Measurements from ENCODE around the gene CNPY3. TPM values are rescaled to one million over a fixed set of nuclear protein-coding genes. Genes with fewer than 3 reads are reported as not detected.
"Not testable (repeated sequence)": the region's sequence is repeated elsewhere in the genome, so short reads cannot be mapped to it uniquely, and the experiment has no call there.

Gene CNPY3
- total and polyA plus RNA-seq, 4 experiments from 2014 or later, result 83.4 to 95.8 (median 89.7) TPM

DNA sequence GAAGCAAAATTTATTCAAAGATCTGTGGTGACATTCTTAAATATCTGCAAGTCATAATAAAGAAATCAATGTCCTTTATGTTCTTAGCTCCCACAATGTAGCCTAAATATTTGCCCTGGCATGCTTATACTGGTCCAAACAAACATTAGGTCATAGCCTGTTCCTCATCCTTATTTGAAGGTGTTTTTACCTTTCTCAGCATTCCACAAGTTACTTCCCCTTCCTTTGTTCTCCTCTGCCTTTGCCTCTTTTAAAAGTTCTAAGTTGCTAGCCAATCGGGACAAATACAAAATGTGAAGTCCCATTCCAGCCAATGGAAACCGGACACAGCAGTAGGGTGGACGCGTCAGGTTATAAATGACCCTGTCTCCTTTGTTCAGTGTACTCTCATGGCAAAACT is 25.1 kb downstream of the CNPY3 start:
- H3K27ac Mint-ChIP-seq; CTCF ChIA-PET (ENCODE audit: partially characterized antibody); H3K27ac ChIP-seq (ENCODE audit: low read depth, low read length); intact Hi-C loops (cut with micrococcal nuclease); H3K4me1 Mint-ChIP-seq; H3K9me3 ChIP-seq (ENCODE audit: control insufficient read depth in 1 of 2, low read length in 2 of 2); H3K4me1 ChIP-seq (ENCODE audit: insufficient read depth, low read length); H3K27me3 Mint-ChIP-seq; DNase-seq; H3K9me3 Mint-ChIP-seq; H3K4me3 ChIP-seq (ENCODE audit: low read length in 2 of 2); H3K36me3 ChIP-seq (ENCODE audit: insufficient read depth, low read length); H3K36me3 Mint-ChIP-seq; H3K4me3 Mint-ChIP-seq; H3K27me3 ChIP-seq (ENCODE audit: insufficient read depth, low read length): not testable (repeated sequence)
- POLR2A ChIA-PET (ENCODE audit: partially characterized antibody), result interaction anchor here (0.8 kb wide), 1 partner anchor 25 kb away, joined by 3 read pairs; no protein-coding TSS in a partner anchor

DNA sequence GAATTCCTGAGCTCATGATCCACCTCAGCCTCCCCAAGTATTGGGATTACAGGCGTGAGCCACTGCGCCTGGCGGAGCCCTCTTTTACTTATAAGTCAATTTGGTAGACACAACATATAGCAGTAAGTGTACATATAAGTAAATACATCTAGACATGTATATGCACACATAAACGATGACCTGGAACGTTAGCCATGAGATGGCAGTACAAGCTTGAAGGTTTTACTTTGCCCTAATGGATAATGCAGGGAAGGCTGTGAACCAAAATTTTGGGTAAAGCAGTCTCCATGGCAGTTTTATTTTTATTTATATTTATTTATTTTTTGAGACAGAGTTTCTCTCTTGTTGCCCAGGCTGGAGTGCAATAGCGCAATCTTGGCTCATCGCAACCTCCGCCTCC is 28.8 kb downstream of the CNPY3 start:
- no peak overlapping the region for H3K4me3 Mint-ChIP-seq
- H3K4me1 Mint-ChIP-seq, result peaks cover 7 to 25% (median 11%) of the 10 kb centered on the region in 4 donors
- H3K27me3 ChIP-seq (ENCODE audit: insufficient read depth, low read length), result no peaks in the 10 kb centered on the region
- H3K4me1 ChIP-seq (ENCODE audit: insufficient read depth, low read length), result peaks cover 11% of the 10 kb centered on the region
- no peak overlapping the region for H3K27ac ChIP-seq (ENCODE audit: low read depth, low read length)
- DNase-seq, result no peak
- H3K27ac Mint-ChIP-seq, result no peak overlapping the region
- POLR2A ChIA-PET (ENCODE audit: partially characterized antibody), result no interaction called here
- CTCF ChIA-PET (ENCODE audit: partially characterized antibody), result no interaction called here
- no peaks in the 10 kb centered on the region for H3K27me3 Mint-ChIP-seq
- H3K9me3 Mint-ChIP-seq, result no peaks in the 10 kb centered on the region
- no peaks in the 10 kb centered on the region for H3K36me3 ChIP-seq (ENCODE audit: insufficient read depth, low read length)
- no peak overlapping the region for H3K4me3 ChIP-seq (ENCODE audit: low read length in 2 of 2)
- H3K36me3 Mint-ChIP-seq, result peaks cover 4 to 10% of the 10 kb centered on the region in 2 donors
- intact Hi-C loops (cut with micrococcal nuclease), result no loop called here
- H3K9me3 ChIP-seq (ENCODE audit: control insufficient read depth in 1 of 2, low read length in 2 of 2), result no peaks in the 10 kb centered on the region

DNA sequence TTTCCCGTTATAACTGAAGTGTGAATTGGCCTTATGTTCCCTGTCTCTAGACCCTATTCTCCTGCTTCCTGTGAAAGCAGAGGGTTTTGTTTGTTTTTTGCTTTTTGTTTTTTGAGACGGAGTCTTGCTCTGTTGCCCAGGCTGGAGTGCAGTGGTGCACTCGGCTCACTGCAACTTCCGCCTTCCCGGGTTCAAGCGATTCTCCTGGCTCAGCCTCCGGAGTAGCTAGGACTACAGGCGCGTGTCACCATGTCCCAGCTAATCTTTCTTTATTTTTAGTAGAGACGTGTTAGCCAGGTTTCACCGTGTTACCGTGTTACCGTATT is 30.6 kb downstream of the CNPY3 start:
- no peaks in the 10 kb centered on the region for H3K9me3 Mint-ChIP-seq
- Histone ChIP-seq H3K9me3 (ENCODE audit: control insufficient read depth in 1 of 2, low read length in 2 of 2) (no peaks in the 10 kb centered on the region), H3K27me3 (ENCODE audit: insufficient read depth, low read length) (no peaks in the 10 kb centered on the region), H3K27ac (ENCODE audit: low read depth, low read length) (no peak overlapping the region), H3K36me3 (ENCODE audit: insufficient read depth, low read length) (peaks cover 7% of the 10 kb centered on the region), H3K4me3 (ENCODE audit: low read length in 2 of 2) (no peak overlapping the region), H3K4me1 (ENCODE audit: insufficient read depth, low read length) (peaks cover 11% of the 10 kb centered on the region)
- peaks cover 7 to 25% (median 11%) of the 10 kb centered on the region in 4 donors for H3K4me1 Mint-ChIP-seq
- intact Hi-C loops (cut with micrococcal nuclease), result loop anchor here (1.0 to 5.0 kb wide), 2 partner anchors 24 to 33 kb away; partner anchors contain the start of genes CNPY3 and PPP2R5D
- ChIA-PET CTCF (ENCODE audit: partially characterized antibody) (no interaction called here), POLR2A (ENCODE audit: partially characterized antibody) (interaction anchor here (0.9 to 2.3 kb wide), 6 partner anchors 11 to 99 kb away, joined by 3 to 10 read pairs (median 4); partner anchors contain the start of genes KLC4, MRPL2 and PEX6)
- H3K27me3 Mint-ChIP-seq, result no peaks in the 10 kb centered on the region
- peaks cover 9 to 19% of the 10 kb centered on the region in 2 donors for H3K36me3 Mint-ChIP-seq
- no peak for DNase-seq
- peak overlapping the region; percentile 25 to 84 (median 74) for H3K4me3 Mint-ChIP-seq
- H3K27ac Mint-ChIP-seq, result peak overlapping the region in 1 of 7 donors; percentile 57

DNA sequence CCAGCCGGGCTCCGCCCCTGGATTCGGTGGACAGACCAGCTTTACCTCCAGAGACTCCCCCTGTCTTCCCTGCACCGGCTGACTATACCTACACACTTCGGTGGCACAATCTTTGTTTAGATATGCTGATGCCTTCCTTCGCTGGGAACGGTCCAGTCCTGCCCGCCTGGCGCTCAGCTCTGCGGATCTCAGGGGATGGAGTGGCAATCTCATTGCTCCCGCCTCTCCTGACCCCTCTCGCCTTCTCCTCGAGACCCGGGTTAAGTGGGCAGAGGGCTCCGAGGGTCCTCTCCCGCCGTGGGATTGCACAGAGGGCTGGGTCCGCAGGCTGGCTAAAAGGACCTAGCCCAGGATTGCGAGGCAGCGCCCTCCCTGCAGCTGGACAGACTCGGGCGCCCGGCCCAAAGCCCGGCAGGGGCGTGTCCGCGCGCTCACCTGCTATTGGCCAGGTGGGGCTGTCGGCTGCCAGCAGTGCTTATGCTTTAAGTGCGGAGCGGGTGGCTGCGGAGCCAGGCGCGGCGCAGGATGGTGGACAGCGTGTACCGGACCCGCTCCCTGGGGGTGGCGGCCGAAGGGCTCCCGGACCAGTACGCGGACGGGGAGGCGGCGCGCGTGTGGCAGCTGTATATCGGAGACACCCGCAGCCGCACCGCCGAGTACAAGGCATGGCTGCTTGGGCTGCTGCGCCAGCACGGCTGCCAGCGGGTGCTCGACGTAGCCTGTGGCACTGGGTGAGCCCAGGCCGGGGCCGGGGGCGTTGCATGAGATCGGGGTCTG is 31.2 kb downstream of the CNPY3 start, which contains the start of gene GNMT:
Gene GNMT (plus strand): TSS at position 512 of the 777 bp plus-strand sequence. CDS start 14 bp downstream, at position 526.
- CTCF ChIA-PET (ENCODE audit: partially characterized antibody), result interaction anchor here (1.2 to 1.4 kb wide), 2 partner anchors 99 to 299 kb away, joined by 3 read pairs; partner anchors contain the start of genes KLC4 and MRPL2

DNA sequence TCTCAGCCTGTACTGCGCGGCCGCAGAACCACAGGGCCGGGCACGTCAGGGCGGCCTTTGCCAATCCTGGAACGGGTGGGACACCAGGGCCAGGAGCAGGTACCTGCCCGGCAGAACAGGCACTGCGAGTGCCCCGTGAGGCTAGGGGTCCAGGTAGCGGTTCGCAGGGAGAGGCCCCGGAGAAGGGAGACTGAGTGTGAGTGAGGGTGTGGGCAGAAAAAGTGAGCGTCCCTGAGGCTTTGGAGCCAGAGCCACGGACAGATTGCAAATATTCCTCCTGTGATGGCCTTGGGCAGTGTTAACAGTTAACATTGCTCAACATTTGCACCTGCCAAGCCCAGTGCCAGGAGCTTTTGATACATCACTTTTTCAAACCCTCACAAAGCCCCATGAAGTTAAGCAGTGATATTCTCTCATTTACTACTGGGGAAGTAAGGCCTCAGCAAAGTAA is 31.8 kb downstream of the CNPY3 start:
- H3K4me1 ChIP-seq (ENCODE audit: insufficient read depth, low read length), result peaks cover 11% of the 10 kb centered on the region
- no peaks in the 10 kb centered on the region for H3K9me3 ChIP-seq (ENCODE audit: control insufficient read depth in 1 of 2, low read length in 2 of 2)
- H3K27me3 ChIP-seq (ENCODE audit: insufficient read depth, low read length), result no peaks in the 10 kb centered on the region
- DNase-seq, result no peak
- H3K27ac ChIP-seq (ENCODE audit: low read depth, low read length), result no peak overlapping the region
- H3K36me3 ChIP-seq (ENCODE audit: insufficient read depth, low read length), result peaks cover 7% of the 10 kb centered on the region
- CTCF ChIA-PET (ENCODE audit: partially characterized antibody), result interaction anchor here (1.2 to 1.4 kb wide), 2 partner anchors 98 to 299 kb away, joined by 3 read pairs; partner anchors contain the start of genes KLC4 and MRPL2
- intact Hi-C loops (cut with micrococcal nuclease), result loop anchor here (5.0 kb wide), 1 partner anchor 34 kb away; the partner anchor contains the start of gene CNPY3
- peaks cover 21 to 23% of the 10 kb centered on the region in 2 donors for H3K36me3 Mint-ChIP-seq
- no peaks in the 10 kb centered on the region for H3K9me3 Mint-ChIP-seq
- peak overlapping the region in 1 of 2 donors; percentile 40 for H3K4me3 ChIP-seq (ENCODE audit: low read length in 2 of 2)
- H3K27ac Mint-ChIP-seq, result no peak overlapping the region
- peaks cover 7 to 25% (median 11%) of the 10 kb centered on the region in 4 donors for H3K4me1 Mint-ChIP-seq
- POLR2A ChIA-PET (ENCODE audit: partially characterized antibody), result interaction anchor here (0.6 to 2.3 kb wide), 5 partner anchors 18 to 98 kb away, joined by 3 to 10 read pairs (median 3); partner anchors contain the start of genes CNPY3, KLC4, MRPL2 and PEX6
- peak overlapping the region; percentile 25 to 84 (median 74) for H3K4me3 Mint-ChIP-seq
- H3K27me3 Mint-ChIP-seq, result no peaks in the 10 kb centered on the region

More for the DNA sequence above, 31.2 kb downstream of the CNPY3 start, which contains the start of gene GNMT:
- Histone ChIP-seq H3K36me3 (ENCODE audit: insufficient read depth, low read length) (peaks cover 7% of the 10 kb centered on the region), H3K9me3 (ENCODE audit: control insufficient read depth in 1 of 2, low read length in 2 of 2) (no peaks in the 10 kb centered on the region), H3K4me1 (ENCODE audit: insufficient read depth, low read length) (peaks cover 11% of the 10 kb centered on the region), H3K27ac (ENCODE audit: low read depth, low read length) (no peak within 1 kb of the TSS), H3K4me3 (ENCODE audit: low read length in 2 of 2) (peak within 1 kb of the TSS in 1 of 2 donors; percentile 40), H3K27me3 (ENCODE audit: insufficient read depth, low read length) (no peaks in the 10 kb centered on the region)
- Mint-ChIP-seq H3K36me3 (peaks cover 14 to 20% of the 10 kb centered on the region in 2 donors), H3K4me1 (peaks cover 7 to 25% (median 11%) of the 10 kb centered on the region in 4 donors), H3K27me3 (no peaks in the 10 kb centered on the region), H3K9me3 (no peaks in the 10 kb centered on the region), H3K27ac (peak within 1 kb of the TSS in 3 of 7 donors; percentile 41 to 63 (median 57)), H3K4me3 (peak within 1 kb of the TSS; percentile 25 to 84 (median 74))
- POLR2A ChIA-PET (ENCODE audit: partially characterized antibody), result interaction anchor here (0.9 to 2.3 kb wide), 6 partner anchors 11 to 99 kb away, joined by 3 to 10 read pairs (median 4); partner anchors contain the start of genes KLC4, MRPL2 and PEX6
- DNase-seq, result peak; percentile 19 to 53 (median 31)
- intact Hi-C loops (cut with micrococcal nuclease), result loop anchor here (1.0 to 5.0 kb wide), 2 partner anchors 24 to 33 kb away; partner anchors contain the start of genes CNPY3 and PPP2R5D

DNA sequence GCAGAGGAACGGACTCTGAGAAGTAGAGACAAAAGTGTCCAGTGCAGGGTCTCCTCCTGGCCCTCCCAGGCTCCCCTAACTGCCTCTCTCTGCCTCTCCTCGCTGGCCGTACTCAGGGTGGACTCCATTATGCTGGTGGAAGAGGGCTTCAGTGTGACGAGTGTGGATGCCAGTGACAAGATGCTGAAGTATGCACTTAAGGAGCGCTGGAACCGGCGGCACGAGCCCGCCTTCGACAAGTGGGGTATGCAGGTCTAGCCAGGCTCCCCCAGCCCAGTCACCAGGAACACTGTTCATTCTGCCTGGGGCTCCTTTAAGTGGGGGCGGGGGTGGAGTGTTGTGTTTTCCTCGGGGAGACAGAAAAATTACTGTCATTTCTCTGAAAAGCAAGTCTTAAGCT is 32.8 kb downstream of the CNPY3 start:
- H3K9me3 Mint-ChIP-seq, result no peaks in the 10 kb centered on the region
- Histone ChIP-seq H3K4me3 (ENCODE audit: low read length in 2 of 2) (no peak overlapping the region), H3K27ac (ENCODE audit: low read depth, low read length) (no peak overlapping the region), H3K4me1 (ENCODE audit: insufficient read depth, low read length) (peaks cover 11% of the 10 kb centered on the region), H3K27me3 (ENCODE audit: insufficient read depth, low read length) (no peaks in the 10 kb centered on the region), H3K36me3 (ENCODE audit: insufficient read depth, low read length) (peaks cover 7% of the 10 kb centered on the region), H3K9me3 (ENCODE audit: control insufficient read depth in 1 of 2, low read length in 2 of 2) (no peaks in the 10 kb centered on the region)
- ChIA-PET POLR2A (ENCODE audit: partially characterized antibody) (interaction anchor here (1.6 kb wide), 1 partner anchor 33 kb away, joined by 3 read pairs; the partner anchor contains the start of gene CNPY3), CTCF (ENCODE audit: partially characterized antibody) (no interaction called here)
- H3K27me3 Mint-ChIP-seq, result no peaks in the 10 kb centered on the region
- no peak overlapping the region for H3K27ac Mint-ChIP-seq
- H3K36me3 Mint-ChIP-seq, result peaks cover 23 to 26% of the 10 kb centered on the region in 2 donors
- H3K4me3 Mint-ChIP-seq, result peak overlapping the region in 2 of 8 donors; percentile 46 to 57
- no peak for DNase-seq
- intact Hi-C loops (cut with micrococcal nuclease), result loop anchor here (5.0 kb wide), 1 partner anchor 35 kb away; the partner anchor contains the start of gene CNPY3
- H3K4me1 Mint-ChIP-seq, result peaks cover 7 to 25% (median 11%) of the 10 kb centered on the region in 4 donors

Data from CD4-positive, alpha-beta memory T cell (primary cell).